Suprapubic skin (tissue), 4 donors: ENCODE data around the gene ZNF200. TPM values are rescaled to one million over a fixed set of nuclear protein-coding genes. Genes with fewer than 3 reads are reported as not detected.

ENCODE experiments used
- DNase-seq, 2 donors: peaks; one replicate each; pipeline ENCODE4 v3.0.0-alpha.2; 2019; ENCODE audit warnings: low spot score in 2 of 2
- H3K27ac ChIP-seq: fragments of 200-600 bp; sonication (generic); one replicate; pipeline ENCODE4 v1.5.1; 2019
- H3K27me3 ChIP-seq: fragments of 200-600 bp; sonication (generic); one replicate; pipeline ENCODE4 v1.5.1; 2019
- H3K36me3 ChIP-seq: fragments of 200-600 bp; sonication (generic); one replicate; pipeline ENCODE4 v1.5.1; 2019
- H3K4me1 ChIP-seq: fragments of 200-600 bp; sonication (generic); one replicate; pipeline ENCODE4 v1.5.1; 2019
- H3K4me3 ChIP-seq: fragments of 200-600 bp; sonication (generic); one replicate; pipeline ENCODE4 v1.5.1; 2019; ENCODE audit warnings: mild to moderate bottlenecking
- H3K9me3 ChIP-seq: fragments of 200-600 bp; sonication (generic); one replicate; pipeline ENCODE4 v1.5.1; 2019
- CTCF ChIP-seq, 2 donors: fragments of 200-600 bp in 1 of 2; fragments of 450-650 bp in 1 of 2; sonication (generic) in 1 of 2; IDR thresholded peaks; one replicate each; pipeline ENCODE4 v1.5.1; 2016 to 2019; ENCODE audit warnings: antibody characterized with exemption in 2 of 2, mild to moderate bottlenecking in 1 of 2, moderate library complexity in 1 of 2
- EP300 ChIP-seq: sonication (generic); formaldehyde crosslinking; IDR thresholded peaks from one replicate; pipeline ENCODE4 v1.6.1; 2017; ENCODE audit warnings: antibody characterized with exemption
- POLR2A ChIP-seq, 2 donors: fragments of 450-650 bp; IDR thresholded peaks; one replicate each; pipeline ENCODE4 v1.6.1; 2017; ENCODE audit warnings: antibody characterized with exemption in 2 of 2, mild to moderate bottlenecking in 2 of 2, moderate library complexity in 2 of 2
- POLR2AphosphoS5 ChIP-seq, 3 donors: sonication (generic); formaldehyde crosslinking; IDR thresholded peaks; one replicate each; pipeline ENCODE4 v1.6.1; 2017; ENCODE audit warnings: antibody characterized with exemption in 3 of 3
- WGBS: methylation state at CpG from one replicate; pipeline ENCODE4 v1.1.5; 2018; 5-methylcytosine and 5-hydroxymethylcytosine counted together
- total RNA-seq, 4 donors: library from RNA; depleted of rRNA; stranded (reverse); fragments of >200 nt; gene quantifications; one replicate each; pipeline ENCODE4 v1.1.0, GENCODE V29; 2016

ZNF200 gene
- total RNA-seq, result 1 to 10 TPM; 2.6 to 7.7 (median 4.8) TPM

- peak; percentile 97 to 98 for DNase-seq
- no peaks in the 10 kb centered on the region for H3K27me3 ChIP-seq
- peak within 1 kb of the TSS; percentile 92 for H3K4me3 ChIP-seq
- 0% methylated on average over 6 of the region's 59 CpGs for WGBS
- H3K36me3 ChIP-seq, result peaks cover 30% of the 10 kb centered on the region
- peaks cover 15% of the 10 kb centered on the region for H3K4me1 ChIP-seq
- H3K9me3 ChIP-seq, result peaks cover 9% of the 10 kb centered on the region
- H3K27ac ChIP-seq, result peak within 1 kb of the TSS; percentile 86
- TF ChIP-seq CTCF (IDR thresholded peaks at IDR 0.05) (no peak), POLR2AphosphoS5 (IDR thresholded peaks at IDR 0.05) (peak in 2 of 3 donors; percentile 67 to 70), POLR2A (IDR thresholded peaks at IDR 0.05) (peak in 1 of 2 donors; percentile 36)
Measured at GRCh38 chr16:3234857-3235561, at the start of gene ZNF200. Gene ZNF200, minus strand, starts transcription at chr16:3235158. Its CDS starts 1,403 bp downstream, at chr16:3233755.

- Histone ChIP-seq H3K4me3 (peak overlapping the region; percentile 79), H3K4me1 (peaks cover 23% of the 10 kb centered on the region), H3K9me3 (peaks cover 15% of the 10 kb centered on the region), H3K27me3 (no peaks in the 10 kb centered on the region), H3K36me3 (peaks cover 36% of the 10 kb centered on the region), H3K27ac (peak overlapping the region; percentile 99)
- TF ChIP-seq POLR2A (IDR thresholded peaks at IDR 0.05) (no peak), CTCF (IDR thresholded peaks at IDR 0.05) (no peak), EP300 (no peak), POLR2AphosphoS5 (IDR thresholded peaks at IDR 0.05) (no peak)
- WGBS, result 18% methylated on average over 18 of the region's 56 CpGs
- peak; percentile 69 to 79 for DNase-seq
Measured at GRCh38 chr16:3283543-3284447, 48.8 kb upstream of the ZNF200 start.

- no peak for TF ChIP-seq CTCF (IDR thresholded peaks at IDR 0.05)
- no peak for TF ChIP-seq EP300
- TF ChIP-seq POLR2AphosphoS5 (IDR thresholded peaks at IDR 0.05), result peak in 2 of 3 donors; percentile 88 to 94
- TF ChIP-seq POLR2A (IDR thresholded peaks at IDR 0.05), result peak; percentile 12 to 40
- H3K4me3 ChIP-seq, result peak within 1 kb of the TSS; percentile 79
- peaks cover 23% of the 10 kb centered on the region for H3K4me1 ChIP-seq
- peak; percentile 98 for DNase-seq
- WGBS, result 0% methylated on average over 37 of the region's 72 CpGs
- H3K9me3 ChIP-seq, result peaks cover 11% of the 10 kb centered on the region
- H3K27ac ChIP-seq, result peak within 1 kb of the TSS; percentile 99
- H3K36me3 ChIP-seq, result peaks cover 27% of the 10 kb centered on the region
- H3K27me3 ChIP-seq, result no peaks in the 10 kb centered on the region
Measured at GRCh38 chr16:3282730-3283542, 48.0 kb upstream of the ZNF200 start, which contains the start of gene ZNF263. Gene ZNF263, plus strand, starts transcription at chr16:3283491. Its CDS starts 328 bp downstream, at chr16:3283819.

GRCh38 chr16:3282103-3282729 lies 47.3 kb upstream of the ZNF200 start:
- 15% methylated on average over 28 of the region's 29 CpGs for whole genome bisulfite sequencing

More at GRCh38 chr16:3282103-3282729, 47.3 kb upstream of the ZNF200 start:
- H3K9me3 ChIP-seq, result peaks cover 11% of the 10 kb centered on the region
- H3K36me3 ChIP-seq, result peaks cover 20% of the 10 kb centered on the region
- H3K4me3 ChIP-seq, result peak overlapping the region; percentile 79
- peaks cover 23% of the 10 kb centered on the region for H3K4me1 ChIP-seq
- H3K27me3 ChIP-seq, result no peaks in the 10 kb centered on the region
- peak overlapping the region; percentile 99 for H3K27ac ChIP-seq
- DNase-seq, result no peak
- TF ChIP-seq POLR2AphosphoS5 (IDR thresholded peaks at IDR 0.05) (no peak), CTCF (IDR thresholded peaks at IDR 0.05) (no peak), POLR2A (IDR thresholded peaks at IDR 0.05) (no peak), EP300 (no peak)
